Placental epithelial cell (primary cell): ENCODE data around the gene CTH. TPM values are rescaled to one million over a fixed set of nuclear protein-coding genes. Genes with fewer than 3 reads are reported as not detected.

Experiments
- small RNA-seq: library from RNA; depleted of rRNA; stranded (forward); fragments of <200 nt; gene quantifications from one replicate; pipeline ENCODE3, GENCODE V24; 2012
- total RNA-seq: library from RNA; depleted of rRNA; stranded (reverse); fragments of >200 nt; gene quantifications from 2 replicates; pipeline ENCODE4 v1.2.3, GENCODE V29; 2012

Gene CTH
- 3.1 and 7.2 TPM in 2 replicates for total RNA-seq

GRCh38 chr1:70410604-70411359 is at the start of gene CTH:
Gene CTH, plus strand, starts transcription at chr1:70411268. Its CDS starts 148 bp downstream, at chr1:70411416.

Small RNA genes within 50 kb of the gene (small RNA-seq; reads per million reads assigned to genes)
- not detected for gene RF00017

Other genes with a start within 250 kb of the CTH start
- gene LRRC40, start 205.7 kb upstream of the CTH start, total RNA-seq = 12.6 and 14.3 TPM in 2 replicates
- 128 and 146 TPM in 2 replicates for gene SRSF11, start 189.9 kb upstream of the CTH start, total RNA-seq
- 33.2 and 34.2 TPM in 2 replicates for gene ANKRD13C, start 56.5 kb upstream of the CTH start, total RNA-seq